Karpas-422 (cell line): ENCODE data around the gene ACTR1A. TPM values are rescaled to one million over a fixed set of nuclear protein-coding genes. Genes with fewer than 3 reads are reported as not detected.
"Not testable (repeated sequence)": the region's sequence is repeated elsewhere in the genome, so short reads cannot be mapped to it uniquely, and the experiment has no call there.

Experiments used
- DNase-seq: peaks from one replicate; pipeline ENCODE4 v3.0.0-alpha.2; 2015
- H2AFZ ChIP-seq: fragments of 200-600 bp; sonication (generic); 2 replicates; pipeline ENCODE4 v1.6.1; 2014; ENCODE audit warnings: antibody characterized with exemption, low read length, mixed read lengths
- H3K27ac ChIP-seq: fragments of 200-600 bp; sonication (generic); 2 replicates; pipeline ENCODE4 v1.5.1; 2014; ENCODE audit warnings: mild to moderate bottlenecking, low read length, moderate library complexity
- H3K27me3 ChIP-seq: fragments of 200-600 bp; sonication (generic); 2 replicates; pipeline ENCODE4 v1.6.1; 2014; ENCODE audit warnings: low read length, mixed read lengths
- H3K36me3 ChIP-seq: fragments of 200-600 bp; sonication (generic); 2 replicates; pipeline ENCODE4 v1.6.1; 2014; ENCODE audit warnings: low read length, mixed read lengths; ENCODE audit not compliant: insufficient read depth
- H3K4me1 ChIP-seq: fragments of 200-600 bp; sonication (generic); 2 replicates; pipeline ENCODE4 v1.6.1; 2014; ENCODE audit warnings: mild to moderate bottlenecking, low read length, mixed read lengths
- H3K4me2 ChIP-seq: fragments of 200-600 bp; sonication (generic); 2 replicates; pipeline ENCODE4 v1.6.1; 2014; ENCODE audit warnings: low read length, low read depth, mild to moderate bottlenecking; ENCODE audit not compliant: poor library complexity, severe bottlenecking
- H3K4me3 ChIP-seq: fragments of 200-600 bp; sonication (generic); 2 replicates; pipeline ENCODE4 v1.5.1; 2014; ENCODE audit warnings: mild to moderate bottlenecking, antibody characterized with exemption, low read length, mixed read lengths
- H3K79me2 ChIP-seq: fragments of 200-600 bp; sonication (generic); 2 replicates; pipeline ENCODE4 v1.6.1; 2014; ENCODE audit warnings: mild to moderate bottlenecking, low read length, mixed read lengths
- H3K9ac ChIP-seq: fragments of 200-600 bp; sonication (generic); 2 replicates; pipeline ENCODE4 v1.6.0; 2014; ENCODE audit warnings: low read length
- H3K9me2 ChIP-seq: fragments of 200-600 bp; sonication (generic), shearing (Covaris generic); replicated peaks from 2 replicates; pipeline ENCODE4 v1.6.0; 2014; ENCODE audit warnings: mild to moderate bottlenecking, low read length, moderate library complexity; ENCODE audit not compliant: insufficient read depth
- H3K9me3 ChIP-seq: fragments of 300-700, 200-600 bp; sonication (generic); 2 replicates; pipeline ENCODE4 v1.6.1; 2014; ENCODE audit warnings: low read length, mixed read lengths
- H4K20me1 ChIP-seq: fragments of 200-600 bp; sonication (generic); 2 replicates; pipeline ENCODE4 v1.6.1; 2014; ENCODE audit warnings: mild to moderate bottlenecking, antibody characterized with exemption, low read length, low read depth; ENCODE audit not compliant: insufficient read depth
- total RNA-seq: library from RNA; depleted of rRNA; stranded (reverse); fragments of >200 nt; shearing (Covaris generic); gene quantifications from 2 replicates; pipeline ENCODE4 v1.2.3, GENCODE V29; 2014; ENCODE audit warnings: low replicate concordance

Gene ACTR1A
- total RNA-seq, 1 experiment from 2014 or later, result 83.7 TPM

- Histone ChIP-seq H3K27me3 (no peaks in the 10 kb centered on the region), H3K79me2 (no peaks in the 10 kb centered on the region), H3K27ac (no peak overlapping the region), H3K4me2 (no peak overlapping the region), H3K9me2 (no peaks in the 10 kb centered on the region), H3K36me3 (no peaks in the 10 kb centered on the region), H3K9me3 (no peaks in the 10 kb centered on the region), H2AFZ (no peak overlapping the region), H3K4me1 (peaks cover 16% of the 10 kb centered on the region), H4K20me1 (no peaks in the 10 kb centered on the region), H3K4me3 (no peak overlapping the region), H3K9ac (no peak overlapping the region)
- DNase-seq, result no peak
Measured at GRCh38 chr10:102462512-102463054, 39.9 kb downstream of the ACTR1A start.

- Histone ChIP-seq H3K9me3 (no peaks in the 10 kb centered on the region), H3K27me3 (no peaks in the 10 kb centered on the region), H3K4me1 (peaks cover 16% of the 10 kb centered on the region), H3K9ac (peak overlapping the region; percentile 76), H3K27ac (no peak overlapping the region), H3K36me3 (no peaks in the 10 kb centered on the region), H3K4me2 (peak overlapping the region; percentile 89), H4K20me1 (no peaks in the 10 kb centered on the region), H3K4me3 (peak overlapping the region; percentile 72), H2AFZ (peak overlapping the region; percentile 95; the same call in 1 of the 2 replicates), H3K79me2 (no peaks in the 10 kb centered on the region), H3K9me2 (no peaks in the 10 kb centered on the region)
- DNase-seq, result peak; percentile 93
Measured at GRCh38 chr10:102461187-102462054, 41.1 kb downstream of the ACTR1A start.

GRCh38 chr10:102460836-102461186, 41.7 kb downstream of the ACTR1A start:
- Histone ChIP-seq H3K4me1 (peaks cover 16% of the 10 kb centered on the region), H3K9me3 (no peaks in the 10 kb centered on the region), H2AFZ (peak overlapping the region; percentile 95; the same call in 1 of the 2 replicates), H3K36me3 (no peaks in the 10 kb centered on the region), H3K27me3 (no peaks in the 10 kb centered on the region), H3K27ac (no peak overlapping the region), H3K4me2 (peak overlapping the region; percentile 89), H3K79me2 (no peaks in the 10 kb centered on the region), H3K4me3 (peak overlapping the region; percentile 72; the same call in 1 of the 2 replicates), H3K9ac (no peak overlapping the region), H4K20me1 (no peaks in the 10 kb centered on the region), H3K9me2 (no peaks in the 10 kb centered on the region)
- no peak for DNase-seq

GRCh38 chr10:102458656-102459055, 43.9 kb downstream of the ACTR1A start:
- Histone ChIP-seq H3K36me3 (no peaks in the 10 kb centered on the region), H2AFZ (no peak overlapping the region), H3K27ac (no peak overlapping the region), H3K9ac (no peak overlapping the region), H3K4me2 (no peak overlapping the region), H3K4me1 (peaks cover 34% of the 10 kb centered on the region), H3K9me2 (no peaks in the 10 kb centered on the region), H3K27me3 (no peaks in the 10 kb centered on the region), H3K4me3 (no peak overlapping the region), H4K20me1 (no peaks in the 10 kb centered on the region), H3K9me3 (no peaks in the 10 kb centered on the region), H3K79me2 (no peaks in the 10 kb centered on the region)
- no peak for DNase-seq

GRCh38 chr10:102457591-102458150, 44.8 kb downstream of the ACTR1A start:
- H3K4me3 ChIP-seq, result no peak overlapping the region
- no peak overlapping the region for H3K27ac ChIP-seq
- no peak overlapping the region for H2AFZ ChIP-seq
- H3K9ac ChIP-seq, result no peak overlapping the region
- peaks cover 44% of the 10 kb centered on the region for H3K4me1 ChIP-seq
- H3K27me3 ChIP-seq, result no peaks in the 10 kb centered on the region
- no peaks in the 10 kb centered on the region for H3K79me2 ChIP-seq
- H4K20me1 ChIP-seq, result no peaks in the 10 kb centered on the region
- H3K4me2 ChIP-seq, result no peak overlapping the region
- no peaks in the 10 kb centered on the region for H3K9me2 ChIP-seq
- no peaks in the 10 kb centered on the region for H3K36me3 ChIP-seq
- H3K9me3 ChIP-seq, result no peaks in the 10 kb centered on the region
- DNase-seq, result no peak

GRCh38 chr10:102455893-102456471, 46.5 kb downstream of the ACTR1A start:
- H3K4me2 ChIP-seq, result no peak overlapping the region
- no peaks in the 10 kb centered on the region for H3K27me3 ChIP-seq
- no peak overlapping the region for H2AFZ ChIP-seq
- no peak overlapping the region for H3K27ac ChIP-seq
- H3K79me2 ChIP-seq, result peaks cover 9% of the 10 kb centered on the region
- H4K20me1 ChIP-seq, result no peaks in the 10 kb centered on the region
- DNase-seq, result no peak
- H3K9me3 ChIP-seq, result no peaks in the 10 kb centered on the region
- no peaks in the 10 kb centered on the region for H3K36me3 ChIP-seq
- H3K4me3 ChIP-seq, result no peak overlapping the region
- no peaks in the 10 kb centered on the region for H3K9me2 ChIP-seq
- H3K4me1 ChIP-seq, result peaks cover 43% of the 10 kb centered on the region
- H3K9ac ChIP-seq, result no peak overlapping the region

- DNase-seq, H3K36me3 ChIP-seq, H3K9me2 ChIP-seq, H3K9me3 ChIP-seq, H4K20me1 ChIP-seq, H3K4me3 ChIP-seq, H2AFZ ChIP-seq, H3K27me3 ChIP-seq: not testable (repeated sequence)
- Histone ChIP-seq H3K4me2 (peak overlapping the region; percentile 50), H3K27ac (peak overlapping the region; percentile 61), H3K9ac (peak overlapping the region; percentile 33; the same call in 1 of the 2 replicates), H3K4me1 (peaks cover 40% of the 10 kb centered on the region), H3K79me2 (peaks cover 14% of the 10 kb centered on the region)
Measured at GRCh38 chr10:102454662-102455487, 47.6 kb downstream of the ACTR1A start.
